ENCODE data around the gene NOS1. TPM values are rescaled to one million over a fixed set of nuclear protein-coding genes. Genes with fewer than 3 reads are reported as not detected.

Gene NOS1
- total and polyA plus RNA-seq, 2 donors (not counting 3 experiments of a cell fraction or from before 2014, with no cell fraction given) = not detected

GRCh38 chr12:117294189-117294603, 67.2 kb downstream of the NOS1 start:
- Histone ChIP-seq H3K27ac (ENCODE audit: insufficient read depth, low read depth, low read length) (no peak overlapping the region), H2AFZ (ENCODE audit: low read depth, low read length) (no peak overlapping the region), H3K36me3 (ENCODE audit: control insufficient read depth in 2 of 2, extremely low read depth in 1 of 2, insufficient read depth in 2 of 2, low read length in 2 of 2) (no peaks in the 10 kb centered on the region), H3K9ac (replicated peaks; ENCODE audit: extremely low read depth, insufficient read depth, low read length) (no peak overlapping the region), H3K79me2 (ENCODE audit: control insufficient read depth, insufficient read depth, low read length) (no peaks in the 10 kb centered on the region), H3K4me2 (ENCODE audit: insufficient read depth, low read length) (no peak overlapping the region), H3K9me3 (replicated peaks; ENCODE audit: control insufficient read depth, insufficient read depth, low read length) (no peaks in the 10 kb centered on the region), H3K4me3 (replicated peaks in 1 of 3; ENCODE audit: insufficient read depth in 1 of 3, low read depth in 1 of 3, low read length in 3 of 3) (no peak overlapping the region), H3K27me3 (ENCODE audit: control insufficient read depth in 2 of 2, insufficient read depth in 2 of 2, low read length in 2 of 2) (no peaks in the 10 kb centered on the region), H4K20me1 (replicated peaks; ENCODE audit: control insufficient read depth, extremely low read depth, insufficient read depth, low read length) (no peaks in the 10 kb centered on the region), H3K9me1 (replicated peaks; ENCODE audit: control insufficient read depth, extremely low read depth, insufficient read depth, low read length) (no peaks in the 10 kb centered on the region), H3K4me1 (ENCODE audit: control insufficient read depth, extremely low read depth, insufficient read depth, low read length) (no peaks in the 10 kb centered on the region)
- ChIA-PET CTCF (no interaction called here), POLR2A (no interaction called here)
- intact Hi-C loops (cut with micrococcal nuclease) (no loop called here), dilution Hi-C loops (cut with MboI; ENCODE audit: extremely low pct_ligation_motif_present, low sequenced_read_pairs) (no loop called here)
- FAIRE-seq (no peak), DNase-seq (ENCODE audit: low read depth, low spot score) (no peak)
- no TSS peak for BruUV-seq (replicated peaks)
- no peak for TF ChIP-seq POLR2AphosphoS5 (IDR thresholded peaks at IDR 0.05; ENCODE audit: insufficient read depth, low read depth, low read length)
- no peak for TF ChIP-seq EZH2 (IDR thresholded peaks at IDR 0.05; ENCODE audit: borderline replicate concordance, low read depth, low read length, severe bottlenecking)
- TF ChIP-seq GATA2 (IDR thresholded peaks at IDR 0.05; ENCODE audit: insufficient read depth, insufficient read length, low read depth, low read length) = no peak
- no peak for TF ChIP-seq MAX (IDR thresholded peaks at IDR 0.05; ENCODE audit: insufficient read depth, insufficient read length)
- no peak for TF ChIP-seq JUN (IDR thresholded peaks at IDR 0.05; ENCODE audit: borderline replicate concordance, insufficient read depth, insufficient read length, low read depth)
- TF ChIP-seq POLR2A (IDR thresholded peaks at IDR 0.05; ENCODE audit: low read depth, low read length) = no peak
- TF ChIP-seq CTCF (IDR thresholded peaks at IDR 0.05; ENCODE audit: extremely low read depth in 1 of 2, insufficient read depth in 1 of 2, low read depth in 1 of 2, low read length in 2 of 2) = no peak

All from endothelial cell of umbilical vein (primary cell).